GM21737 (cell line): ENCODE measurements around the gene DVL1.

Experiments used
- ATAC-seq: cut with Tn5 transposase; IDR thresholded peaks from one replicate; pipeline ENCODE4 v1.9.1; 2021; ENCODE audit warnings: mild to moderate bottlenecking, moderate library complexity; ENCODE audit not compliant: unreplicated experiment

DVL1 gene

DNA sequence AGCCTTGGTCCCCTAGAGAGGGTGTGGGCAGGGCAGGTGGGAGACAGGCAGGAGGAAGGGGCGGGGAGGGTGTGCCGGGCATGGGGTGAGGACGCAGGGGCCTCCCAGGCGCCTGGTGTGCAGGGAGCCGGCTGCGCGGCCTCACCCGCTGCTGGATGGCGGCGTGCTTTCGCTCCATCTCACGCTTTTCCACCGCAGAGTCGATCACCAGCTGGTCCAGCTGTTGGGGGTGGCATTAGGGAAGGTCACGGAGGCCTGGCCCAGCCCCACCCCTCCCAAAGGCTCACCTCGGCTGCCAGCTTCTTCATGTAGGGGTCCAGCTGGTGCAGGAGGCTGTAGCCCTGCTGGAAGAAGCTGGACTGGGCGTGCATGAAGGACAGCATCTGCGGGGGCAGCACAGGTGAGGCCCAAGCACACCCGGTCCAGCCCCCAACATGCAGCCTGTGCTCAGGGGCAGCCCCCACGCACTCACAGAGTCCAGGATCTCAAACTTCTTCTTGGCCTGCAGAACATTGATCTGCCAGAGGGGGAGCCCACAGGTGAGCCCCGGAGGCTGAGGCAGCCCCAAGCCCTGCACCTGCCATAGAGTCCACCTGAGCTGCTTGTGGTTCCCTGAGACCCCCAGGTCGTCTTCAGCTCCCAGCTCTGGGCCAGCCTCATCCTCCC is 49.4 kb downstream of the DVL1 start:
- no peak for ATAC-seq

GRCh38 chr1:1298861-1299685 is 50.1 kb downstream of the DVL1 start:
- no peak for ATAC-seq

DNA sequence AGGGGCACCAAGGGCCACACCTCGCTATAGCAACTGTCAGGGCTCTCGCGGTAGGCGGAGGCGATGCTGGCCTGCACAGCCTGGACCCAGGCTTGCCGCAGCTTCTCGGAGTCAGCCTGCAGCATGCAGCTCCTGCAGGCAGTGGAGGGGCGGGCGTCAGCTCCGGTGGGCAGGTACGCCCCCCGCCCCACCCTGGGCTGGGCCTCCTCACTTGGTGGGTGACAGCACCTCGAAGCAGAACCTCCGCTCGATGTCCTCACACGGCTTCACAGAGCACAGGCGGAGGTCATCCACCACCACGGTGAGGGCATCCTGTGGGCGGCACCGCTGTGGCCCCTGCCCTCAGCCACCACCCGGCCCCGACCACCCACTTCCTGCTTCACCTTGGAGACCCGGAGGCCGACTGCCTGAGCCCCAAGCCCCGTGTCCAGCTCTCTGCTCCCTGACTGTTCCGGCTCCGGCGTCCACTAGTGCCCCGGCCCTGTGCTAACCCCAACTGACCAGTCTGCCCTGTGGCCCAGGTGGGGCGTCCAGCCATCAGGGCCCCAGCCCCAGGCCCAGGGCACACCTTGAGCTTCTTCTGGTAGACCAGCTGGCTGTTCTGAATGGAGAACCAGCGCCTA is 51.3 kb downstream of the DVL1 start:
- ATAC-seq: no peak

- ATAC-seq: no peak
These were observed 52.9 kb downstream of the DVL1 start for GRCh38 chr1:1296070-1297061.

DNA sequence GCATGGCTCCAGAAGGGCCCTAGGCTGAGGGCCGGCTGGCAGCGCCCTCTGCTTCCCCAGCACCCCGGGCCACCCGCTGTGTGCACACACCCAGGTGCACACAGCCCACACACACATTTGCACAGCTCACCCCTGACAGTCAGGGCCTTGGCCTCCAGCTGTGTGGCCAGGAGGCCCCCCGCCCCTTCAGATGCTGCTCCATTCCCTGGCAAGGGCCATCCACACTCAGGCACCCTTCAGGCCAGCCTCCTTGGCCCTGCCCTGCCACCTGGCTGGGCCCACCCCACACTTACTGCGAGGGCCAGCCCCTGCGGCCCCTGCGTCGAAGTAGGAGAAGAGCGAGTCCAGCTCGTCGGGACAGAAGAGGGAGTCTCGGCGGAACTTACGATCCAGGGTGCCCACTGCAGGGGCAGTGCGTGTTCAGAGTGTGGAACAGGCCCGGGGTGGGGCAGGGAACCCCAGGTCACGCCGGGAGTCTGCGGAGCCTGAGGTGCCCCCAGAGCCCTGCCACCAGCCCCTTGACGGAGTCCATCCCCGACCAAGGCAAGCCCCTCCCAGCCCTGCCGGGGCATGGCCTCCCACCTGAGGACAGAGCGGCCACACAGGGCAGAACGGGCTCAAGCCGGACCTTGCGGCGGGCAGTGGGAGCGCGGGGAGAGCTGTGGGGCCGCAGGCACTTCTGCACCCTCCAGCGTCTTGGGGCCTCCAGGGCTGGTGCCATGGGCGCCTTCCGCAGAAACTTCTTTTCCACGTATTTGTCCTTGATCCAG is 53.9 kb downstream of the DVL1 start:
- no peak for ATAC-seq

DNA sequence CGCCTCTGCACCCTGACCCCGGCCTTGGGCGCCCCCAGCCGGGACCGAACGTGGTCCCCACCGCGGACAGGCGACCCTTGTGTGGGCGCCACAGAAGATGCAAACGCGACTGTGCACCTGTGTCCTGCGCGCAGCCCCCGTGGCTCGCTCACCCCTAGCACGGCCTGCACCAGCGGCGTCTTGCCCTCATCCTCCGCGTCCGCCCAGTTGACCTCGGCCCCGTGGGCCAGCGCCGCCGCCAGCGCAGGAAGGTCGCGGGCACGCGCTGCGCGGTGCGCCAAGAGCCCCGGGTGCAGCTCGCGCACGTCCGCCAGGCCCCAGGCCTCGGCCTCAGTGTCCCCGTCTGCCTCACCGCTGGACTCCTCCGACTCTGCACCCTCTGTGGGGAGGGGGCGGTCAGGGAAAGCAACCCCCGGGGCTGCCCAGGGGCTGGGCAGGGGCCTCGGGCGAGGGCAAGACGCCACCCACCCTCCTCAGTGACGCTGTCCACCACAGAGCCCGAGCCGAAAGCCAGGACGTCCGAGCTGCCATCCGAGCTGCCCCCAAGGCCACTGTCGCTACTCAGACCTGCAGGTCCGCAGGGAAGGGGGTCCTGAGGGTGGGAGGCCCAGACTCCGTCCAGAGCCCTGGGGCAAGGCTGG is 54.8 kb downstream of the DVL1 start:
- ATAC-seq: no peak

DNA sequence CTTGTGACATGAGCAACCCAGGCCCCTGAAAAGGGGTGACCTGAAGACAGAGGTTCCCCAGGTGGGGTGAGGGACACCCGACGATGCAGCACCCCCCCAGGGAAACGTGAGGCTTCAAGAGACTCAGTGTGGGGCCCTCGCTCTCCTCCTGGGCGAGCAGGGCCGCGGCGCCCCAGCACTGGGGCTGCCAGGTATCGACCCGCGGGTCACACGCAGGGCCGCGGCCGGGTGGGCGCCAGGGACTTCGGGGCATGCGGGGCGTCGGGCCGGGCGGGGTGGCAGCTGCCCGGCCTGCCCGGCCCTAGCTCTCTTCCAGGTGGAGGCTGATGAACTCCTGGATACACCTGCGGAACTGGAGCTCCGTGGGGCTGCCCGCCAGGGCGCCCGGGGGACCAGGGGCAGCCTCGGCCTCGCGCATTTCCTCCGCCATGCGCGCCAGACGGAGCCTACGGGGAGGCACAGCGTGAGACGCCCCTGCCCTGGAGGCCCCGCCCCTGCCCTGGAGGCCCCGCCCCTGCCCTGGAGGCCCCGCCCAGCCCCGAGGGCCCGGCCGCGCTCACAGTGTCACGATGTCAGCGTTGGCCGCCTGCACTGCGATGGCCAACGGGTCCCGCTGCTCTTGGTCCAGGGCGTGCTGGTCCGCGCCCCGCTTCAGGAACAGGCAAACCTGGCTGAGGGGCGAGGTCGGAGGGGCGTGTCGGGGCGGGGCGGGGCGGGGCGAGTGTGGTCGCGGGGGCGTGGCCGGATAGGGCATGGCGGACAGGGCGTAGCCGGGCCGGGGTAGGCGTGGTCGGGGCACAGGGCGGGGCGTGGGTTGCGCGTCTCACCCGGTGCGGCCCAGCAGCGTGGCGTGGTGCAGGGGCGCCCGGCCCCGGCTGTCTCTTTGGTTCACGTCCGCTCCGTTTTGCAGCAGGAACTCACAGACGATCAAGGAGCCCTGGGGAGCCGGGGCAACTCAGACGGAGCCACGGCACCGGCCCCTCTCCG is 55.7 kb downstream of the DVL1 start:
- no peak for ATAC-seq

GRCh38 chr1:1292851-1293250 is 56.4 kb downstream of the DVL1 start:
- no peak for ATAC-seq

- no peak for ATAC-seq
These were observed 56.8 kb downstream of the DVL1 start for GRCh38 chr1:1292442-1292779.

DNA sequence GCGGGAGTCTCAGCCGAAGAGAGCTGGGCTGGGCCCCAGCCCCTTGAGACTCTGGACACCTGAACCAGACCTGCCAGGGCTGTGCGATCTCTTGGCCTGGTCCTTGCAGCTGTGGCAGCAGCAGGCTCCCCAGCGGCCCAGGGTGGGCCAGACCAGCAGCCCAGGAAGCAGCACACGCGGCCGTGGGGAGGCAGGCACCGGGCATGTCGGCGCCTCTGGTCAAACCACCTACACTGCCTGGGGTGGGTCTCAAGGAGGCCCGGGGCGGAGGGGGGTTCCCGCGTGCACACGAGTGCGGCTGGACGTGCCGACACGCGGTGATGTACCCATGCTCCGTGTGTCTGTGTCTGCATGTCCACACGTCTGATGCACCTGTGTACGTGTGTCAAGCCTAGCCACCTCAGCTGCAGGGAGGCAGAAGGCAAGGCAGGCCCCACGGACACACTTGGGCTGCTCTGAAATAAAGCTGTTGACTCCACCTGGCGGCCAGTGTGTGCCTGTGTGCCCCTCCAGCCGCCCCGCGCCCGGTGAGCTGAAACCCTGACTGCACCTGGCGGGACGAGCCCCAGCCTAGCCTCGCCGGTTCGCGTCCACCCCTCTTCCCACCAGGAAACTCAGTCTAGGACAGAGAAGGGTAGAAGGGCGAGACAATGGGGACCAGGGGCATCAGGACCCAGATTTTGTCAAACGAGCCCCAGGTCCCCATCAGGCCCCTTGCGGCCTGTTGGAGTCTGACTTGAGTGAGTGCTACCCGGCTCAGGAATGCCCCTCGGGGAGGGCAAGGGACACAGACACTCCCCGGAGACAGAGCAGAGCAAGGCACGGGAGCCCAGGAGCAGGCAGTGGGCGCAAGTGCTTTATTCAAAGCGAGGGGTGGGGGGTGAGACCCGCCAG is 57.4 kb downstream of the DVL1 start:
- no peak for ATAC-seq

DNA sequence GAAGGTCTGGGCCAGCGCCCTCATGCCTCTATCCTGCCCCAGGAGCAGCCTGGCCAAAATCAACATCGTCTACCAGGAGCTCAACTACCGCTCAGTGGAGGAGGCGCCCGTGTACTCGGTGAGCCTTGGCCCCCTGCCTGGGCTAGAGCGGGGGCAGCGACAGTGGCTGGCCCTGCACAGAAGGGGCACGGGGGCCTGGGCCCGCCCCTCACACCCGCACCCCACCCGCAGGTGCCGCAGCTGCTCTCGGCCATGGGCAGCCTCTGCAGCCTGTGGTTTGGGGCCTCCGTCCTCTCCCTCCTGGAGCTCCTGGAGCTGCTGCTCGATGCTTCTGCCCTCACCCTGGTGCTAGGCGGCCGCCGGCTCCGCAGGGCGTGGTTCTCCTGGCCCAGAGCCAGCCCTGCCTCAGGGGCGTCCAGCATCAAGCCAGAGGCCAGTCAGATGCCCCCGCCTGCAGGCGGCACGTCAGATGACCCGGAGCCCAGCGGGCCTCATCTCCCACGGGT is 58.1 kb downstream of the DVL1 start:
- ATAC-seq: no peak

GRCh38 chr1:1290238-1290731 is 58.9 kb downstream of the DVL1 start:
- no peak for ATAC-seq

GRCh38 chr1:1287288-1288110 is 61.7 kb downstream of the DVL1 start:
- ATAC-seq: no peak

DNA sequence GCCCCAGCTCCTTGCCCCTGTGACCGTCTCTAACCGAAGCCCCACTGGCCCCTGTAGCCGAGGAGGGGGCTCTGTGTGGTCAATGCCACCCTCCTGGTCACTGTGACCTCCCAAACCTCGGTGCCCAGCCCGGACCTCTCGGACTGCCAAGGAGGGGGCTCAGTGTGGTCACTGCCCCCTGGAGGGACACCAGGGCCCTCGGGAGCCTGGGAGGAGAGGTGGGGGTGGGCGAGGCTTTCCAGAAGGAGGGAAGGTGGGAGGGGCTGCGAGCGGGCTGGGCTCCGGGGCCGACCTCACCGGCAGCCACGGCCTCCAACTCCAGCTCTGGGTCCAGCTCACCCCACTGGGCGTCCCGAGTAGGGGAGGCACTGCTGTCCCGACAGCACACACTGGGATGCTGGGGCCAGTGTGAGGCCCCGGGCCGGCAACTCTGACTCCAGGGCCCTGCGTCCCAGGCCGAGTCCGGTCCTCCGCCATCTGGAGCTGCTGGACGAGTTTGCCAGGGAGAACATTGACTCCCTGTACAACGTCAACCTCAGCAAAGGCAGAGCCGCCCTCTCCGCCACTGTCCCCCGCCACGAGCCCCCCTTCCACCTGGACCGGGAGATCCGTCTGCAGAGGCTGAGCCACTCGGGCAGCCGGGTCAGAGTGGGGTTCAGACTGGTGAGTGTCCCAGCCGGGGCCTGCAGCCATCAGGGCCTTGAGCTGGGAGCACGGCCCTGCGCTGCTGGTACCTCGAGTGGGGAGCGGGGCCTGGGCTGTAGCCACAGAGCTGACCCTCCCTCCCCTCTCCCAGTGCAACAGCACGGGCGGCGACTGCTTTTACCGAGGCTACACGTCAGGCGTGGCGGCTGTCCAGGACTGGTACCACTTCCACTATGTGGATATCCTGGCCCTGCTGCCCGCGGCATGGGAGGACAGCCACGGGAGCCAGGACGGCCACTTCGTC is 62.6 kb downstream of the DVL1 start:
- ATAC-seq: no peak

- no peak for ATAC-seq
These were observed 63.5 kb downstream of the DVL1 start for GRCh38 chr1:1285611-1286311.
